Hepatocyte (in vitro differentiated cells): ENCODE results near the gene WDR89.

ENCODE experiments used
- EZH2 ChIP-seq: fragments of 200-600 bp; sonication (generic); IDR thresholded peaks from 2 replicates; pipeline ENCODE4 v1.6.1; 2016; ENCODE audit warnings: antibody characterized with exemption, mild to moderate bottlenecking, borderline replicate concordance
- TF ChIP-seq, protein P1 (sequence below): fragments of 200-600 bp; sonication (generic); IDR thresholded peaks from 2 replicates; pipeline ENCODE4 v1.5.1; 2016; ENCODE audit warnings: antibody characterized with exemption, mild to moderate bottlenecking; ENCODE audit not compliant: poor library complexity

DNA sequence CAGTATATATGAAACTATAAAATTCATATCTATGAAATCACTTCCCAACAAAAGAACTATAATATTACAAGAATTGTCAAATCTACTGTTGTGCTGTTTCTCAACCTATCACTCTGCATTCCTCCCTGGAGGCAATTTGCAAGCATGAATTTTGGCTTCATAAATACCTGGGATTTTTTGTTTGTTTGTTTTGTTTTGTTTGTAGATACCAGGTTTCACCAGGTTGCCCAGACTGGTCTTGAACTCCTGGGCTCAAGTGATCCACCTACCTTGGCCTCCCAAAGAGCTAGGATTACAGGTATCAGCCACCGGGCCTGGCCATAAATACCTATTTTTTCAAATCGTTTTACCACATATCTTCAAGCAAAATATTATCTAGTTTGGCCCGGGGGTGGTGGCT lies 47.5 kb upstream of the WDR89 start:
- TF ChIP-seq, protein P1, sequence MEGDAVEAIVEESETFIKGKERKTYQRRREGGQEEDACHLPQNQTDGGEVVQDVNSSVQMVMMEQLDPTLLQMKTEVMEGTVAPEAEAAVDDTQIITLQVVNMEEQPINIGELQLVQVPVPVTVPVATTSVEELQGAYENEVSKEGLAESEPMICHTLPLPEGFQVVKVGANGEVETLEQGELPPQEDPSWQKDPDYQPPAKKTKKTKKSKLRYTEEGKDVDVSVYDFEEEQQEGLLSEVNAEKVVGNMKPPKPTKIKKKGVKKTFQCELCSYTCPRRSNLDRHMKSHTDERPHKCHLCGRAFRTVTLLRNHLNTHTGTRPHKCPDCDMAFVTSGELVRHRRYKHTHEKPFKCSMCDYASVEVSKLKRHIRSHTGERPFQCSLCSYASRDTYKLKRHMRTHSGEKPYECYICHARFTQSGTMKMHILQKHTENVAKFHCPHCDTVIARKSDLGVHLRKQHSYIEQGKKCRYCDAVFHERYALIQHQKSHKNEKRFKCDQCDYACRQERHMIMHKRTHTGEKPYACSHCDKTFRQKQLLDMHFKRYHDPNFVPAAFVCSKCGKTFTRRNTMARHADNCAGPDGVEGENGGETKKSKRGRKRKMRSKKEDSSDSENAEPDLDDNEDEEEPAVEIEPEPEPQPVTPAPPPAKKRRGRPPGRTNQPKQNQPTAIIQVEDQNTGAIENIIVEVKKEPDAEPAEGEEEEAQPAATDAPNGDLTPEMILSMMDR: no peak
- no peak for TF ChIP-seq EZH2
